ENCODE data around the gene SPTSSB.

SPTSSB gene

GRCh38 chr3:161342629-161343028 is 28.7 kb downstream of the SPTSSB start:
- in situ Hi-C loops (cut with MboI; ENCODE audit: low sequenced_read_pairs), result no loop called here

- in situ Hi-C loops (cut with MboI; ENCODE audit: low sequenced_read_pairs), result no loop called here
Measured at GRCh38 chr3:161339517-161340500, 31.5 kb downstream of the SPTSSB start.

- in situ Hi-C loops (cut with MboI; ENCODE audit: low sequenced_read_pairs), result no loop called here
Measured at GRCh38 chr3:161337311-161337710, 34.0 kb downstream of the SPTSSB start.

GRCh38 chr3:161336661-161337060 is 34.7 kb downstream of the SPTSSB start:
- in situ Hi-C loops (cut with MboI; ENCODE audit: low sequenced_read_pairs), result no loop called here

GRCh38 chr3:161333696-161334095 is 37.6 kb downstream of the SPTSSB start:
- in situ Hi-C loops (cut with MboI; ENCODE audit: low sequenced_read_pairs), result no loop called here

- in situ Hi-C loops (cut with MboI; ENCODE audit: low sequenced_read_pairs), result no loop called here
Measured at GRCh38 chr3:161332792-161333191, 38.5 kb downstream of the SPTSSB start.

DNA sequence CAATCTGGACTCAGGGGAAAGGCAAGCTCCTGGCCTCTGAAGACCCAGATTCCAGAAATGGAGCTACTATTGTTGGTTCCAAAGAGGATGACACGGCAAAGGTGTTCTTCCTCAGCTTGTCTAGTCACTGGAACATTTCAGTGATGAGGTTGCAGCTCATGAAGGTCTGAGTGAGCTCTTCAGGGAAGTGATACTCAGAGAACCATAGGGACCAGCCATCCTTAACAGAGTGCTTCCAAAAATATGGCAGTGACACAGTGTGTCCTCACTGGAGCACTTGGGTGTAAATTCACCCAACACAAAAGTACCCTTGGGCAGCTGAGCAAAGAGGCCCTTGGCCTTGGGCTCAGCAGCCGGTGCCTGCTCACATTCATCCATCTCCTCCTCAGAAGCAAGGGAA is 46.3 kb downstream of the SPTSSB start:
- in situ Hi-C loops (cut with MboI; ENCODE audit: low sequenced_read_pairs), result no loop called here

DNA sequence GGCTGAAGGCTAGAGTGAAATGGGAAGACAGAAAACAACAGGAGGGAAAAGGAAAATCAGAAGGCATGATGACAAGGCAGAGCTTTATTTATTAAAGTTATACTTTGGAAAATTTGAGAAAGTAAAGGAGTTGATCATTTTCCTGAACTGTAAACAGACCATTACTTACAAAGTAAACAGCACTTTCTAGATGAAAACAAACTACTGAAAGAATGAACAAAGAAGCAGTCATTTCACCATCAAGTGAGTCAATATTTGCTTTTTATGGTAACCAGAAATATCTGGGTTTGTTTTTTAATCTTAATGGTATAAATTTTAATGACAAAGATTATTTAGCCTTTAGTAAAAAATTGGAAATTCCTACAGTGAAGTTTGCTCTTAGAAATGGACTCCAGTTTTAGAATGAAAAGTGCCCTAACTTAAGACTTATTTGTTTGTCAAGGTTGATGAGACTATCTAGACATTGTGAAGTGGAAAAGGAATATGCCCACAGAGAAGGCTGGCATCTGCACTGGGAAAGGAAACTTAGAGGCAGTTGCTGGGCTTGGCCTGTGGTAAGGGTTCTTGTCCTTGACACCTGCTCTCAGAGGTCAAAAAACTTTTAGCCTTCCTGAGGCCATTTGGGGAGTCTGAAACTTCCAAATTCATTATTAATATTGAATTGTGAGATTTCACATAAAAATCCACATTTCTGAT is 47.2 kb downstream of the SPTSSB start:
- in situ Hi-C loops (cut with MboI; ENCODE audit: low sequenced_read_pairs), result no loop called here

GRCh38 chr3:161322781-161323568 is 48.3 kb downstream of the SPTSSB start:
- in situ Hi-C loops (cut with MboI; ENCODE audit: low sequenced_read_pairs), result no loop called here

DNA sequence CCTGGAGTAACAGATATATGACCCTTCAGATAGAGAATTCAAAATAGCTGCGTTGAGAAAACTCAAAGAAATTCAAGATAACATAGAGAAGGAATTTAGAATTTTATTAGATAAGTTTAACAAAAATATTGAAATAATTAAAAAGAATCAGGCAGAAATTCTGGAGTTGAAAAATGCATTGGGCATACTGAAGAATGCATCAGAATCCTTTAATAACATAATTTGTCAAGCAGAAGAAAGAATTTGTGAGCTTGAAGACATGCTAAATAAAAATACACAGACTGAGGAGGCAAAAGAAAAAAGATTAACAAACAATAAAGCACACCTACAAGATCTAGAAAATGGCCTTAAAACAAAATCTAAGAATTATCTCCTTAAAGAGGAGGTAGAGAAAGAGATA is 50.5 kb downstream of the SPTSSB start:
- in situ Hi-C loops (cut with MboI; ENCODE audit: low sequenced_read_pairs), result no loop called here

DNA sequence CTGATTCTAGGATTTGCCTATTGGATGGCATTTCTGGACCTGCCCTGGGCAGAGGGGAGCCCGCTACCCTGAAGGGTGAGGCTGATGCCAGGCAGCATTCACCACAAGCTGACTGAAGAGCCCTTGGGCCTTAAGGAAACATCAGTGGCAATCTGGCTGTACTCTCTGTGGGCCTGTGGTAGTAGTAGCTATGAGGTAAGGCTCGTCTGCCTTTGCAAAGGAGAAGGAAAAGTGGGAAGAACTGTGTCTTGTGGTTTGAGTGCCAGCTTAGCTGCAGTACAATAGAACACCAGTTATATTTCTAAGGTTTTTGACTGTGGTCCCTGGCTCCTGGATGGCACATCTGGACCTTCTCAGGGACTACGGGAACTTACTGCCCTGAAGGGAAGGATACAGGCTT is 51.5 kb downstream of the SPTSSB start:
- in situ Hi-C loops (cut with MboI; ENCODE audit: low sequenced_read_pairs), result no loop called here

- in situ Hi-C loops (cut with MboI; ENCODE audit: low sequenced_read_pairs), result no loop called here
Measured at GRCh38 chr3:161317077-161317476, 54.2 kb downstream of the SPTSSB start.

- in situ Hi-C loops (cut with MboI; ENCODE audit: low sequenced_read_pairs), result no loop called here
Measured at GRCh38 chr3:161316006-161316689, 55.2 kb downstream of the SPTSSB start.

GRCh38 chr3:161314836-161315395 is 56.4 kb downstream of the SPTSSB start:
- in situ Hi-C loops (cut with MboI; ENCODE audit: low sequenced_read_pairs), result no loop called here

DNA sequence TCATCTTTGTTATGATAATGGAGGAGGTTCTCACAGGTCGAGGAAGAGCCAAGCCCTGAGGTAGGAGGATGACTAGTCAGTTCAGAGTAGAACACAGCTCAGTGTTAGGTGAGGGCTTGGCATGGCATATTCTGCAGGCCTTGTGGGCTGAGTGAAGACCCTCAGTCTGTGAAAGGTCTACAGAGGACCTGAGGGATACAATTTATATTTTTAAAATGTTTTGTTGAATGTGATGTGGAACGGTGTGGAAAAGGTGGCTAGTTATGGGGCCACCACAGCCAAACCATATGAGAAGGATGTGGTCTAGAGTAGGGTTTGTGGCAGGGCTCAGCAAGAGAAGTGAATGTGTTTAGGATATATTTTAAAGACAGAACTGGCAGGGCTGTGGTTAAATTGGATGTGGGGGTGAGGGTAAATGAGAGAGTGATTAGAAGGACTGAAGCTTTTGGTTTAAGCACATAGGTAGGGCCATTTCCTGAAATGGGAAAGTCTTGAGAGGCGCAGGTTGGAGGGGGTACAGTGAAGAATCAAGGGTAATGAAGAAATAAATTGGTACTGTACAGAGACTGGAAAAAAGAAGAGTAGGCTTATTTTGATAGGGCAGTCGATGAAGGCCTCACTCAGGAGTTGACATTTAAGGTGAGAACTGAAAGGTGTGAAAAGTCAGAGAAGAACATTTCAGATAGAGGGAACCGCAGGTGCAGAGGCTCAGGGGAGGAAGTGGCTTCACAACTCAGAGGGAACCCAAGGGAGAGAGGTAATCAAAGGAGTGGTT is 60.5 kb downstream of the SPTSSB start:
- in situ Hi-C loops (cut with MboI; ENCODE audit: low sequenced_read_pairs), result no loop called here

GRCh38 chr3:161305095-161305991 is 66.0 kb downstream of the SPTSSB start:
- in situ Hi-C loops (cut with MboI; ENCODE audit: low sequenced_read_pairs), result no loop called here

DNA sequence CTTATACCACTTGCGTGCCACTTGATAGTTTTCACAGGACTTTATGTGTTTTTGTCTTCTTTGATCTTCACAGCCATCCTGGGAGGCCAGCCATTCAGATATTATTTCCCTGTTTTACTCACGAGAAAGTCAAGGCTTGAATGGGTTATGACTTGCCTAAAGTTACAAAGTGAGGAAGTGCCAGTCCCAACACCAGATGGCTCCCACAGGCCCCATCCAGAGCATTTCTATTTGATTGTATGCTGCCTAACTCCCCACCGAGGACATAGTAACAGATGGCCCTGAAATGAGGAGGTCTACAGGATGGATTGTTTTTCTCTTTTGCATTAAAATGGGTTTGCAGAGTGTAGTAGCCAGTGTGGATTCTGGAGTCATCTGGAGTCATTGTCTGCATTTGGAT is 74.5 kb downstream of the SPTSSB start:
- in situ Hi-C loops (cut with MboI; ENCODE audit: low sequenced_read_pairs), result no loop called here

DNA sequence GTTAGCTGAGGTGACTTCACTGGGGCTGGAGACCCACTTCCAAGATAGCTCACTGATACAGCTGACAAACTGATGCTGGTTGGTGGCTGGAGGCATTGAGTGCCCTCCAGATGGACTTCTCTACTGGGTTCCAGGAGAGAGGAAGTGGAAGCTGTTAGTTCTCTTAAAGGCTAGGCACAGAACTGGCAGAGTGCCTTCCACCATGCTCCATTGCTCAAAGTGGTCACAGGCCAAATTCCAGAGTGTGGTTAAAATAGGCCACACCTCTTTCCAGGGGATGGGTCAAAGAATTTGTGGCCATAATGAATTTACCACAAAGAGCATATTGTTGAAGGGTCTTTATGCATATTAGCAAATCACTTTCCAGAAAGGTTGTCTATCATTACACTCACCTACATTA is 76.0 kb downstream of the SPTSSB start:
- in situ Hi-C loops (cut with MboI; ENCODE audit: low sequenced_read_pairs), result no loop called here

Measured in hTERT RPE-1 (cell line).